Measurements from ENCODE around the gene C21orf58. TPM values are rescaled to one million over a fixed set of nuclear protein-coding genes. Genes with fewer than 3 reads are reported as not detected.

Gene C21orf58
- total RNA-seq, 1 donor = 5.6 TPM

GRCh38 chr21:46265736-46266525 is 57.7 kb downstream of the C21orf58 start:
- no peak for TF ChIP-seq CTCF (IDR thresholded peaks at IDR 0.05; ENCODE audit: insufficient read depth, low read depth, low read length)
- no peak overlapping the region for H3K4me3 ChIP-seq (ENCODE audit: low read depth, low read length)
- no peak for DNase-seq (ENCODE audit: low read depth)

- no peak for TF ChIP-seq CTCF (IDR thresholded peaks at IDR 0.05; ENCODE audit: insufficient read depth, low read depth, low read length)
- no peak overlapping the region for H3K4me3 ChIP-seq (ENCODE audit: low read depth, low read length)
- DNase-seq (ENCODE audit: low read depth) = no peak
Observed at GRCh38 chr21:46264690-46265144, 59.0 kb downstream of the C21orf58 start.

GRCh38 chr21:46264046-46264689 is 59.5 kb downstream of the C21orf58 start:
- TF ChIP-seq CTCF (IDR thresholded peaks at IDR 0.05; ENCODE audit: insufficient read depth, low read depth, low read length) = no peak
- no peak overlapping the region for H3K4me3 ChIP-seq (ENCODE audit: low read depth, low read length)
- DNase-seq (ENCODE audit: low read depth) = no peak

- no peak for TF ChIP-seq CTCF (IDR thresholded peaks at IDR 0.05; ENCODE audit: insufficient read depth, low read depth, low read length)
- H3K4me3 ChIP-seq (ENCODE audit: low read depth, low read length) = no peak overlapping the region
- no peak for DNase-seq (ENCODE audit: low read depth)
Observed at GRCh38 chr21:46256501-46256994, 67.1 kb downstream of the C21orf58 start.

GRCh38 chr21:46255758-46256337 is 67.8 kb downstream of the C21orf58 start:
- no peak for DNase-seq (ENCODE audit: low read depth)
- no peak overlapping the region for H3K4me3 ChIP-seq (ENCODE audit: low read depth, low read length)
- no peak for TF ChIP-seq CTCF (IDR thresholded peaks at IDR 0.05; ENCODE audit: insufficient read depth, low read depth, low read length)

- no peak for DNase-seq (ENCODE audit: low read depth)
- no peak overlapping the region for H3K4me3 ChIP-seq (ENCODE audit: low read depth, low read length)
- TF ChIP-seq CTCF (IDR thresholded peaks at IDR 0.05; ENCODE audit: insufficient read depth, low read depth, low read length) = no peak
Observed at GRCh38 chr21:46255166-46255565, 68.5 kb downstream of the C21orf58 start.

Data from fibroblast of villous mesenchyme (primary cell).